ENCODE results near the gene GAD2.

The GAD2 gene

DNA sequence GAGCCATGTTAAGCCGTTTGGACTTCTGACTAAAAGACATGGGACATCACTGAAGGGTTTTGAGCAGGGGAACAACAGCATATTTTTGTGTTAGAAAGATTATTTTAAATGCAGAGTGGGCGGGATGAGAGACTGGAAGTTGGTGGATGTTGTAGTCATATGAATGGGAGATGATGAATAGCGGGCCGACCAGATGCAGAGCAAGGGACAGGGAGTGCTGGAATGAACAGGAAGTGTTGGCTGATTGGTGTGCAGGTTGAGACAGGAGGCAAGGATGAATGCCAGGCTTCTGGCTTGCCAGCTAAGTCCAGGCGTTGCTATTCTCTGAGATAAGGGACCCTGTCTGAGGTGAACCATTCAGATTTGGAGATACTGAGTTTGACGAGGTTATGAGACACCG, 38.0 kb downstream of the GAD2 start:
- H3K4me3 ChIP-seq (ENCODE audit: low read depth, low read length): no peak overlapping the region
- no peaks in the 10 kb centered on the region for H3K36me3 ChIP-seq (ENCODE audit: control insufficient read depth in 2 of 2, insufficient read depth in 1 of 2, low read length in 2 of 2)
- TF ChIP-seq ZBTB1 (tag by site-specific recombination; IDR thresholded peaks at IDR 0.05): no peak
- no peak for TF ChIP-seq ZNF391 (tag by site-specific recombination; IDR thresholded peaks at IDR 0.05; ENCODE audit: borderline replicate concordance, low read depth)
- TF ChIP-seq YY2 (tag by site-specific recombination; IDR thresholded peaks at IDR 0.05): no peak
- TF ChIP-seq ZNF514 (tag by site-specific recombination; IDR thresholded peaks at IDR 0.05): no peak
- no peak for TF ChIP-seq ZNF433 (tag by site-specific recombination; IDR thresholded peaks at IDR 0.05; ENCODE audit: low read depth)
- TF ChIP-seq, protein P1, sequence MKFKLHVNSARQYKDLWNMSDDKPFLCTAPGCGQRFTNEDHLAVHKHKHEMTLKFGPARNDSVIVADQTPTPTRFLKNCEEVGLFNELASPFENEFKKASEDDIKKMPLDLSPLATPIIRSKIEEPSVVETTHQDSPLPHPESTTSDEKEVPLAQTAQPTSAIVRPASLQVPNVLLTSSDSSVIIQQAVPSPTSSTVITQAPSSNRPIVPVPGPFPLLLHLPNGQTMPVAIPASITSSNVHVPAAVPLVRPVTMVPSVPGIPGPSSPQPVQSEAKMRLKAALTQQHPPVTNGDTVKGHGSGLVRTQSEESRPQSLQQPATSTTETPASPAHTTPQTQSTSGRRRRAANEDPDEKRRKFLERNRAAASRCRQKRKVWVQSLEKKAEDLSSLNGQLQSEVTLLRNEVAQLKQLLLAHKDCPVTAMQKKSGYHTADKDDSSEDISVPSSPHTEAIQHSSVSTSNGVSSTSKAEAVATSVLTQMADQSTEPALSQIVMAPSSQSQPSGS (tag by site-specific recombination; IDR thresholded peaks at IDR 0.05; ENCODE audit: low read depth): no peak
- TF ChIP-seq PRDM1 (tag by site-specific recombination; IDR thresholded peaks at IDR 0.05): no peak
- TF ChIP-seq SP2 (tag by site-specific recombination; IDR thresholded peaks at IDR 0.05): no peak
- TF ChIP-seq, protein P2, sequence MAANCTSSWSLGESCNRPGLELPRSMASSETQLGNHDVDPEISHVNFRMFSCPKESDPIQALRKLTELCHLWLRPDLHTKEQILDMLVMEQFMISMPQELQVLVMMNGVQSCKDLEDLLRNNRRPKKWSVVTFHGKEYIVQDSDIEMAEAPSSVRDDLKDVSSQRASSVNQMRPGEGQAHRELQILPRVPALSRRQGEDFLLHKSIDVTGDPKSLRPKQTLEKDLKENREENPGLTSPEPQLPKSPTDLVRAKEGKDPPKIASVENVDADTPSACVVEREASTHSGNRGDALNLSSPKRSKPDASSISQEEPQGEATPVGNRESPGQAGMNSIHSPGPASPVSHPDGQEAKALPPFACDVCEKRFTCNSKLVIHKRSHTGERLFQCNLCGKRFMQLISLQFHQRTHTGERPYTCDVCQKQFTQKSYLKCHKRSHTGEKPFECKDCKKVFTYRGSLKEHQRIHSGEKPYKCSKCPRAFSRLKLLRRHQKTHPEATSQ (tag by site-specific recombination; IDR thresholded peaks at IDR 0.05): no peak
- TF ChIP-seq WT1 (tag by site-specific recombination; IDR thresholded peaks at IDR 0.05): no peak
- TF ChIP-seq ZNF791 (tag by site-specific recombination; IDR thresholded peaks at IDR 0.05): no peak
- no peak for TF ChIP-seq ZNF560 (tag by site-specific recombination; IDR thresholded peaks at IDR 0.05; ENCODE audit: borderline replicate concordance)
- H3K4me1 ChIP-seq (ENCODE audit: control insufficient read depth, insufficient read depth, low read length): no peaks in the 10 kb centered on the region
- POLR2A ChIA-PET: no interaction called here
- CTCF ChIA-PET: interaction anchor here (0.7 kb wide), 2 partner anchors 98 to 258 kb away, joined by 3 read pairs; no protein-coding TSS in a partner anchor
- H3K27ac ChIP-seq (ENCODE audit: extremely low read depth, low read depth, low read length): no peak overlapping the region
- no peaks in the 10 kb centered on the region for H3K9me3 ChIP-seq (ENCODE audit: control insufficient read depth, insufficient read depth, low read depth, low read length)

DNA sequence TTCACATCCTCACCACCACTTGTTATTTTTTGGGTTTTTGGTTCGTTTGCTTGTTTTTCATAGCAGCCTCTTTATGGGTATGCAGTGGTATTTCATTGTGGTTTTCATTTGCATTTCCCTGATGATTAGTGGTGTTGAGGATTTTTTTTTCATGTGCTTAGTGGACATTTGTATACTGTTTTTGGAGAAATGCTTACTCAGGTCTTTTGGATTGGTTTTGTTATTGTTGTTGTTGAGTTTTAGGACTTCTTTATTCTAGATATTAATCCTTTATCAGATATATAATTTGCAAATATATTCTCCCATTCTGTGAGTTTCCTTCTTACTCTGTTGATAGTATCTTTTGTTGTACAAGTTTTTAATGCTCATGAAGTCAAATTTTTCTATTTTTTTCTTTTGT, 42.8 kb downstream of the GAD2 start:
- POLR2A ChIA-PET: no interaction called here
- Histone ChIP-seq H3K36me3 (ENCODE audit: control insufficient read depth in 2 of 2, insufficient read depth in 1 of 2, low read length in 2 of 2) (no peaks in the 10 kb centered on the region), H3K9me3 (ENCODE audit: control insufficient read depth, insufficient read depth, low read depth, low read length) (no peaks in the 10 kb centered on the region), H3K27ac (ENCODE audit: extremely low read depth, low read depth, low read length) (no peak overlapping the region), H3K4me1 (ENCODE audit: control insufficient read depth, insufficient read depth, low read length) (no peaks in the 10 kb centered on the region; the same call in 1 of the 2 replicates), H3K4me3 (ENCODE audit: low read depth, low read length) (no peak overlapping the region)
- CTCF ChIA-PET: no interaction called here
- TF ChIP-seq ZNF37A (tag by site-specific recombination; IDR thresholded peaks at IDR 0.05): no peak
- TF ChIP-seq IKZF3 (tag by site-specific recombination; IDR thresholded peaks at IDR 0.05): no peak
- TF ChIP-seq ZSCAN23 (tag by site-specific recombination; IDR thresholded peaks at IDR 0.05): no peak
- TF ChIP-seq, protein P3, sequence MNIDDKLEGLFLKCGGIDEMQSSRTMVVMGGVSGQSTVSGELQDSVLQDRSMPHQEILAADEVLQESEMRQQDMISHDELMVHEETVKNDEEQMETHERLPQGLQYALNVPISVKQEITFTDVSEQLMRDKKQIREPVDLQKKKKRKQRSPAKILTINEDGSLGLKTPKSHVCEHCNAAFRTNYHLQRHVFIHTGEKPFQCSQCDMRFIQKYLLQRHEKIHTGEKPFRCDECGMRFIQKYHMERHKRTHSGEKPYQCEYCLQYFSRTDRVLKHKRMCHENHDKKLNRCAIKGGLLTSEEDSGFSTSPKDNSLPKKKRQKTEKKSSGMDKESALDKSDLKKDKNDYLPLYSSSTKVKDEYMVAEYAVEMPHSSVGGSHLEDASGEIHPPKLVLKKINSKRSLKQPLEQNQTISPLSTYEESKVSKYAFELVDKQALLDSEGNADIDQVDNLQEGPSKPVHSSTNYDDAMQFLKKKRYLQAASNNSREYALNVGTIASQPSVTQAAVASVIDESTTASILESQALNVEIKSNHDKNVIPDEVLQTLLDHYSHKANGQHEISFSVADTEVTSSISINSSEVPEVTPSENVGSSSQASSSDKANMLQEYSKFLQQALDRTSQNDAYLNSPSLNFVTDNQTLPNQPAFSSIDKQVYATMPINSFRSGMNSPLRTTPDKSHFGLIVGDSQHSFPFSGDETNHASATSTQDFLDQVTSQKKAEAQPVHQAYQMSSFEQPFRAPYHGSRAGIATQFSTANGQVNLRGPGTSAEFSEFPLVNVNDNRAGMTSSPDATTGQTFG (tag by site-specific recombination; IDR thresholded peaks at IDR 0.05; ENCODE audit: borderline replicate concordance): no peak
- TF ChIP-seq ZFP37 (tag by site-specific recombination; IDR thresholded peaks at IDR 0.05): no peak
- TF ChIP-seq ZNF391 (tag by site-specific recombination; IDR thresholded peaks at IDR 0.05; ENCODE audit: borderline replicate concordance, low read depth): no peak
- TF ChIP-seq ZNF549 (tag by site-specific recombination; IDR thresholded peaks at IDR 0.05): no peak
- TF ChIP-seq, protein P4, sequence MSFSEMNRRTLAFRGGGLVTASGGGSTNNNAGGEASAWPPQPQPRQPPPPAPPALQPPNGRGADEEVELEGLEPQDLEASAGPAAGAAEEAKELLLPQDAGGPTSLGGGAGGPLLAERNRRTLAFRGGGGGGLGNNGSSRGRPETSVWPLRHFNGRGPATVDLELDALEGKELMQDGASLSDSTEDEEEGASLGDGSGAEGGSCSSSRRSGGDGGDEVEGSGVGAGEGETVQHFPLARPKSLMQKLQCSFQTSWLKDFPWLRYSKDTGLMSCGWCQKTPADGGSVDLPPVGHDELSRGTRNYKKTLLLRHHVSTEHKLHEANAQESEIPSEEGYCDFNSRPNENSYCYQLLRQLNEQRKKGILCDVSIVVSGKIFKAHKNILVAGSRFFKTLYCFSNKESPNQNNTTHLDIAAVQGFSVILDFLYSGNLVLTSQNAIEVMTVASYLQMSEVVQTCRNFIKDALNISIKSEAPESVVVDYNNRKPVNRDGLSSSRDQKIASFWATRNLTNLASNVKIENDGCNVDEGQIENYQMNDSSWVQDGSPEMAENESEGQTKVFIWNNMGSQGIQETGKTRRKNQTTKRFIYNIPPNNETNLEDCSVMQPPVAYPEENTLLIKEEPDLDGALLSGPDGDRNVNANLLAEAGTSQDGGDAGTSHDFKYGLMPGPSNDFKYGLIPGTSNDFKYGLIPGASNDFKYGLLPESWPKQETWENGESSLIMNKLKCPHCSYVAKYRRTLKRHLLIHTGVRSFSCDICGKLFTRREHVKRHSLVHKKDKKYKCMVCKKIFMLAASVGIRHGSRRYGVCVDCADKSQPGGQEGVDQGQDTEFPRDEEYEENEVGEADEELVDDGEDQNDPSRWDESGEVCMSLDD (tag by site-specific recombination; IDR thresholded peaks at IDR 0.05): no peak
- TF ChIP-seq, protein P5, sequence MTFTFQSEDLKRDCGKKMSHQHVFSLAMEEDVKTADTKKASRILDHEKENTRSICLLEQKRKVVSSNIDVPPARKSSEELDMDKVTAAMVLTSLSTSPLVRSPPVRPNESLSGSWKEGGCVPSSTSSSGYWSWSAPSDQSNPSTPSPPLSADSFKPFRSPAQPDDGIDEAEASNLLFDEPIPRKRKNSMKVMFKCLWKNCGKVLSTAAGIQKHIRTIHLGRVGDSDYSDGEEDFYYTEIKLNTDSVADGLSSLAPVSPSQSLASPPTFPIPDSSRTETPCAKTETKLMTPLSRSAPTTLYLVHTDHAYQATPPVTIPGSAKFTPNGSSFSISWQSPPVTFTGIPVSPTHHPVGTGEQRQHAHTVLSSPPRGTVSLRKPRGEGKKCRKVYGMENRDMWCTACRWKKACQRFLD (tag by site-specific recombination; IDR thresholded peaks at IDR 0.05): no peak
- TF ChIP-seq ZFP3 (tag by site-specific recombination; IDR thresholded peaks at IDR 0.05; ENCODE audit: low read depth): no peak
- no peak for TF ChIP-seq ZNF341 (tag by site-specific recombination; IDR thresholded peaks at IDR 0.05; ENCODE audit: low read depth)
- TF ChIP-seq, protein P2 (tag by site-specific recombination; IDR thresholded peaks at IDR 0.05): no peak

Measured in HEK293 (cell line).